ENCODE data around the gene RFPL4A. TPM values are rescaled to one million over a fixed set of nuclear protein-coding genes. Genes with fewer than 3 reads are reported as not detected.

The RFPL4A gene
- total and polyA plus RNA-seq, 2 of the 8 experiments (the other 6 are each of a cell fraction or from before 2014, with no cell fraction given) = not detected

DNA sequence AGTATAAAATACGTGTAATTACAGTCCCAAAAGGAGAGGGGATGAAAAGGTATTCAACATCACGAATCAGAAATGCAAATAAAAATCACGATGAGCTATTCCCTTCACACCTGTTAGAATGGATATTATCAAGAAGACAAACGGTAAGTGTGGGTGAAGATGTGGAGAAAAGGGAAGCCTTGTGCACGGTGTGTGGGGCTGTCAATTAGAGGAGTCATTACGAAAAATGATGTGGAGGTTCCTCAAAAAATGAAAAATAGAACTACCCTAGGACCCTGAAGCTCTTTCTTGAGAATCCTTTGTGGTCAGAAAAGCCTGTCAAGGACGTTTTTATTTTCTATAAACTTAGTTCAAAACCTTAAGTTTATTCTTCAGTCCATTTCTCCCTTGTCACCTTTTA is 53.6 kb downstream of the RFPL4A start:
- ChIA-PET POLR2A (ENCODE audit: partially characterized antibody) (no interaction called here), CTCF (ENCODE audit: partially characterized antibody) (no interaction called here)
- FAIRE-seq (no peak), DNase-seq (ENCODE audit: low read depth in 1 of 2, low spot score in 2 of 2) (no peak)
- Histone ChIP-seq H3K27me3 (replicated peaks in 1 of 4; ENCODE audit: control insufficient read depth in 3 of 4, extremely low read depth in 1 of 4, insufficient read depth in 3 of 4, low read length in 3 of 4) (no peaks in the 10 kb centered on the region), H2BK15ac (ENCODE audit: low read length) (no peak overlapping the region), H3K4me3 (ENCODE audit: extremely low read depth in 1 of 4, insufficient read depth in 2 of 4, low read depth in 3 of 4, low read length in 4 of 4) (no peak overlapping the region), H2AK5ac (ENCODE audit: low read depth, low read length) (no peak overlapping the region), H4K20me1 (replicated peaks in 1 of 2; ENCODE audit: control insufficient read depth in 1 of 2, insufficient read depth in 2 of 2, low read length in 2 of 2) (no peaks in the 10 kb centered on the region), H3K14ac (ENCODE audit: insufficient read length) (no peak overlapping the region), H3K4me2 (ENCODE audit: insufficient read depth in 1 of 2, low read depth in 2 of 2, low read length in 2 of 2) (no peak overlapping the region), H3K79me2 (ENCODE audit: control insufficient read depth in 1 of 2, insufficient read depth in 2 of 2, low read length in 2 of 2) (no peaks in the 10 kb centered on the region), H3K9ac (replicated peaks in 1 of 4; ENCODE audit: extremely low read depth in 1 of 4, low read depth in 3 of 4, low read length in 3 of 4) (no peak overlapping the region), H3K79me1 (ENCODE audit: low read depth, low read length) (no peaks in the 10 kb centered on the region), H3K56ac (replicated peaks; ENCODE audit: insufficient read length, low read depth, low read length) (no peak overlapping the region), H2AFZ (ENCODE audit: low read length) (no peak overlapping the region), H3K27ac (ENCODE audit: low read depth, low read length) (no peak overlapping the region), H3K4me1 (replicated peaks in 1 of 4; ENCODE audit: control insufficient read depth in 3 of 4, insufficient read depth in 4 of 4, low read length in 3 of 4) (no peaks in the 10 kb centered on the region), H4K91ac (replicated peaks; ENCODE audit: insufficient read length, low read length) (no peak overlapping the region), H3K23ac (ENCODE audit: insufficient read length) (no peak overlapping the region), H3K4ac (replicated peaks; ENCODE audit: insufficient read length, low read depth, low read length) (no peak overlapping the region), H4K5ac (ENCODE audit: insufficient read length, low read depth, low read length) (no peak overlapping the region), H2BK120ac (replicated peaks; ENCODE audit: low read depth, low read length) (no peak overlapping the region), H3K9me3 (ENCODE audit: insufficient read depth in 2 of 2, low read depth in 1 of 2, low read length in 1 of 2) (peaks cover 75 to 80% of the 10 kb centered on the region in 2 experiments), H2BK5ac (ENCODE audit: low read depth, low read length) (no peak overlapping the region), H3K18ac (ENCODE audit: extremely low read depth, low read length) (no peak overlapping the region), H2BK12ac (ENCODE audit: low read depth, low read length) (no peak overlapping the region), H3K36me3 (ENCODE audit: control insufficient read depth in 2 of 4, insufficient read depth in 4 of 4, low read length in 3 of 4) (no peaks in the 10 kb centered on the region; a peak in 1 of 8 replicates), H4K8ac (ENCODE audit: extremely low read depth, insufficient read depth, low read length) (no peak overlapping the region), H3K23me2 (ENCODE audit: low read depth, low read length) (no peaks in the 10 kb centered on the region), H2BK20ac (ENCODE audit: low read length) (no peak overlapping the region)
- WGBS, 2 experiments (ENCODE audit: extremely low coverage in 1 of 2, insufficient coverage in 1 of 2, insufficient read length in 1 of 2, insufficient replicate concordance in 2 of 2, low coverage in 1 of 2, low lambda C conversion rate in 2 of 2, missing lambda C conversion rate in 1 of 2) = 53% methylated on average over 7 of the region's 7 CpGs; no CpG with 5 or more reads in 1 of the 2 experiments
- TF ChIP-seq, protein P1, sequence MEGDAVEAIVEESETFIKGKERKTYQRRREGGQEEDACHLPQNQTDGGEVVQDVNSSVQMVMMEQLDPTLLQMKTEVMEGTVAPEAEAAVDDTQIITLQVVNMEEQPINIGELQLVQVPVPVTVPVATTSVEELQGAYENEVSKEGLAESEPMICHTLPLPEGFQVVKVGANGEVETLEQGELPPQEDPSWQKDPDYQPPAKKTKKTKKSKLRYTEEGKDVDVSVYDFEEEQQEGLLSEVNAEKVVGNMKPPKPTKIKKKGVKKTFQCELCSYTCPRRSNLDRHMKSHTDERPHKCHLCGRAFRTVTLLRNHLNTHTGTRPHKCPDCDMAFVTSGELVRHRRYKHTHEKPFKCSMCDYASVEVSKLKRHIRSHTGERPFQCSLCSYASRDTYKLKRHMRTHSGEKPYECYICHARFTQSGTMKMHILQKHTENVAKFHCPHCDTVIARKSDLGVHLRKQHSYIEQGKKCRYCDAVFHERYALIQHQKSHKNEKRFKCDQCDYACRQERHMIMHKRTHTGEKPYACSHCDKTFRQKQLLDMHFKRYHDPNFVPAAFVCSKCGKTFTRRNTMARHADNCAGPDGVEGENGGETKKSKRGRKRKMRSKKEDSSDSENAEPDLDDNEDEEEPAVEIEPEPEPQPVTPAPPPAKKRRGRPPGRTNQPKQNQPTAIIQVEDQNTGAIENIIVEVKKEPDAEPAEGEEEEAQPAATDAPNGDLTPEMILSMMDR (IDR thresholded peaks at IDR 0.05; ENCODE audit: control extremely low read depth in 1 of 3, insufficient read depth in 1 of 3, low read depth in 1 of 3, low read length in 3 of 3) = no peak
- TF ChIP-seq SIN3A (conservative IDR thresholded peaks at IDR 0.05 in 1 of 2, IDR thresholded peaks at IDR 0.05 in 1 of 2; ENCODE audit: low read depth in 1 of 2, low read length in 2 of 2) = no peak
- TF ChIP-seq HDAC2 (IDR thresholded peaks at IDR 0.05; ENCODE audit: borderline replicate concordance in 1 of 2, low read depth in 2 of 2, low read length in 2 of 2) = no peak
- no peak for TF ChIP-seq SP2 (IDR thresholded peaks at IDR 0.05; ENCODE audit: low read length)
- TF ChIP-seq, protein P2, sequence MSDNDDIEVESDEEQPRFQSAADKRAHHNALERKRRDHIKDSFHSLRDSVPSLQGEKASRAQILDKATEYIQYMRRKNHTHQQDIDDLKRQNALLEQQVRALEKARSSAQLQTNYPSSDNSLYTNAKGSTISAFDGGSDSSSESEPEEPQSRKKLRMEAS (IDR thresholded peaks at IDR 0.05) = no peak
- TF ChIP-seq KDM4A (IDR thresholded peaks at IDR 0.05; ENCODE audit: low read depth, low read length, severe bottlenecking) = no peak
- TF ChIP-seq RBBP5 (IDR thresholded peaks at IDR 0.05; ENCODE audit: borderline replicate concordance, low read depth, low read length) = no peak
- no peak for TF ChIP-seq CHD1 (IDR thresholded peaks at IDR 0.05; ENCODE audit: low read depth, low read length)
- no peak for TF ChIP-seq EGR1 (IDR thresholded peaks at IDR 0.05; ENCODE audit: borderline replicate concordance, low read depth, low read length)
- no peak for TF ChIP-seq TCF12 (IDR thresholded peaks at IDR 0.05; ENCODE audit: low read depth, low read length)
- TF ChIP-seq JUND (IDR thresholded peaks at IDR 0.05; ENCODE audit: low read length) = no peak
- no peak for TF ChIP-seq GABPA (IDR thresholded peaks at IDR 0.05; ENCODE audit: borderline replicate concordance, insufficient read depth, low read length)

Data from H1 (cell line).